SU-DHL-6 (cell line): ENCODE data around the gene CCDC93.

Experiments used
- H2AFZ ChIP-seq: fragments of 200-600 bp; sonication (generic); 2 replicates; pipeline ENCODE4 v1.6.1; 2014; ENCODE audit warnings: low read depth, mild to moderate bottlenecking, moderate library complexity, mixed read lengths, antibody characterized with exemption, low read length; ENCODE audit not compliant: severe bottlenecking
- H3F3A ChIP-seq: fragments of 200-600 bp; shearing (Covaris generic); 2 replicates; pipeline ENCODE4 v1.6.0; 2016; ENCODE audit warnings: antibody characterized with exemption, mild to moderate bottlenecking; ENCODE audit not compliant: insufficient read depth
- H3K27ac ChIP-seq: fragments of 200-600 bp; sonication (generic); 2 replicates; pipeline ENCODE4 v1.5.1; 2016; ENCODE audit warnings: low read depth, mild to moderate bottlenecking, low read length, moderate library complexity, mixed read lengths
- H3K27me3 ChIP-seq: fragments of 200-600 bp; sonication (generic), shearing (Covaris generic); 2 replicates; pipeline ENCODE4 v1.6.0; 2014; ENCODE audit warnings: mild to moderate bottlenecking, low read length
- H3K36me3 ChIP-seq: fragments of 200-600 bp; sonication (generic); 2 replicates; pipeline ENCODE4 v1.6.1; 2014; ENCODE audit warnings: mild to moderate bottlenecking, low read length, mixed read lengths
- H3K4me2 ChIP-seq: fragments of 300-600, 200-600 bp; shearing (Covaris generic), sonication (generic); 2 replicates; pipeline ENCODE4 v1.6.0; 2014; ENCODE audit warnings: low read length, low read depth, mild to moderate bottlenecking; ENCODE audit not compliant: poor library complexity, severe bottlenecking
- H3K4me3 ChIP-seq: fragments of 200-600 bp; sonication (generic); 2 replicates; pipeline ENCODE4 v1.5.1; 2014; ENCODE audit warnings: antibody characterized with exemption, low read length, mild to moderate bottlenecking, mixed read lengths; ENCODE audit not compliant: insufficient read depth, poor library complexity, severe bottlenecking
- H3K79me2 ChIP-seq: fragments of 200-600 bp; sonication (generic); 2 replicates; pipeline ENCODE4 v1.6.1; 2014; ENCODE audit warnings: mild to moderate bottlenecking, low read length, moderate library complexity; ENCODE audit not compliant: insufficient read depth
- H3K9ac ChIP-seq: fragments of 200-600 bp; sonication (generic); 2 replicates; pipeline ENCODE4 v1.7.0; 2014; ENCODE audit warnings: mild to moderate bottlenecking, low read length
- H3K9me2 ChIP-seq: fragments of 200-600 bp; sonication (generic); replicated peaks from 2 replicates; pipeline ENCODE4 v1.6.1; 2014; ENCODE audit warnings: low read length; ENCODE audit not compliant: insufficient read depth
- H3K9me3 ChIP-seq: fragments of 200-600 bp; sonication (generic); 2 replicates; pipeline ENCODE4 v1.6.1; 2014; ENCODE audit warnings: low read length, mixed read lengths; ENCODE audit not compliant: insufficient read depth
- H4K20me1 ChIP-seq: fragments of 200-600 bp; sonication (generic); 2 replicates; pipeline ENCODE4 v1.6.1; 2014; ENCODE audit warnings: low read depth, mild to moderate bottlenecking, antibody characterized with exemption, low read length, moderate library complexity, mixed read lengths
- CTCF ChIP-seq: fragments of 200-600 bp; sonication (generic); IDR thresholded peaks from one replicate; pipeline ENCODE4 v1.5.1; 2017; ENCODE audit warnings: antibody characterized with exemption, mild to moderate bottlenecking, low read length, moderate library complexity; ENCODE audit not compliant: insufficient read depth, poor library complexity, severe bottlenecking
- EZH2phosphoT487 ChIP-seq: fragments of 200-600 bp; sonication (generic), shearing (Covaris generic); conservative IDR thresholded peaks from 2 replicates; pipeline ENCODE4 v1.6.1; 2018; ENCODE audit warnings: mild to moderate bottlenecking, antibody characterized with exemption, low read length, moderate library complexity, mixed read lengths

CCDC93 gene

GRCh38 chr2:118054213-118055008 is 40.5 kb upstream of the CCDC93 start:
- Histone ChIP-seq H3K9me3 (no peaks in the 10 kb centered on the region), H3K9ac (no peak overlapping the region), H4K20me1 (no peaks in the 10 kb centered on the region), H3K4me2 (peak overlapping the region; percentile 63), H3K4me3 (no peak overlapping the region), H3K36me3 (no peaks in the 10 kb centered on the region), H2AFZ (peak overlapping the region; percentile 84), H3K9me2 (no peaks in the 10 kb centered on the region), H3K27me3 (no peaks in the 10 kb centered on the region), H3K79me2 (no peaks in the 10 kb centered on the region), H3F3A (0 out of 2 replicates have a peak, but pooled peaks cover 3% of the 10 kb centered on the region), H3K27ac (peak overlapping the region; percentile 81; the same call in 1 of the 2 replicates)
- no peak for TF ChIP-seq EZH2phosphoT487
- TF ChIP-seq CTCF: no peak

- Histone ChIP-seq H3K9ac (no peak overlapping the region), H4K20me1 (no peaks in the 10 kb centered on the region)
- TF ChIP-seq EZH2phosphoT487 (no peak), CTCF (no peak)
These were observed 39.8 kb upstream of the CCDC93 start for GRCh38 chr2:118053681-118054080.

GRCh38 chr2:118052474-118052873 is 38.6 kb upstream of the CCDC93 start:
- Histone ChIP-seq H3K9ac (no peak overlapping the region), H4K20me1 (no peaks in the 10 kb centered on the region), H3K9me3 (no peaks in the 10 kb centered on the region), H3K4me2 (no peak overlapping the region), H3K27ac (no peak overlapping the region), H3F3A (0 out of 2 replicates have a peak, but pooled peaks cover 3% of the 10 kb centered on the region), H3K36me3 (no peaks in the 10 kb centered on the region), H3K27me3 (no peaks in the 10 kb centered on the region), H3K9me2 (no peaks in the 10 kb centered on the region), H2AFZ (no peak overlapping the region), H3K4me3 (no peak overlapping the region), H3K79me2 (no peaks in the 10 kb centered on the region)
- TF ChIP-seq EZH2phosphoT487 (no peak), CTCF (no peak)

More at GRCh38 chr2:118053681-118054080, 39.8 kb upstream of the CCDC93 start:
- Histone ChIP-seq H3K27me3 (no peaks in the 10 kb centered on the region), H2AFZ (no peak overlapping the region), H3K27ac (no peak overlapping the region), H3K79me2 (no peaks in the 10 kb centered on the region), H3K4me3 (no peak overlapping the region), H3K9me2 (no peaks in the 10 kb centered on the region), H3F3A (0 out of 2 replicates have a peak, but pooled peaks cover 3% of the 10 kb centered on the region), H3K4me2 (no peak overlapping the region), H3K36me3 (no peaks in the 10 kb centered on the region), H3K9me3 (no peaks in the 10 kb centered on the region)
